ENCODE results near the gene OXTR.
A peak's percentile ranks its signal among the peaks of the same experiment; 100 is the strongest.

Gene OXTR

DNA sequence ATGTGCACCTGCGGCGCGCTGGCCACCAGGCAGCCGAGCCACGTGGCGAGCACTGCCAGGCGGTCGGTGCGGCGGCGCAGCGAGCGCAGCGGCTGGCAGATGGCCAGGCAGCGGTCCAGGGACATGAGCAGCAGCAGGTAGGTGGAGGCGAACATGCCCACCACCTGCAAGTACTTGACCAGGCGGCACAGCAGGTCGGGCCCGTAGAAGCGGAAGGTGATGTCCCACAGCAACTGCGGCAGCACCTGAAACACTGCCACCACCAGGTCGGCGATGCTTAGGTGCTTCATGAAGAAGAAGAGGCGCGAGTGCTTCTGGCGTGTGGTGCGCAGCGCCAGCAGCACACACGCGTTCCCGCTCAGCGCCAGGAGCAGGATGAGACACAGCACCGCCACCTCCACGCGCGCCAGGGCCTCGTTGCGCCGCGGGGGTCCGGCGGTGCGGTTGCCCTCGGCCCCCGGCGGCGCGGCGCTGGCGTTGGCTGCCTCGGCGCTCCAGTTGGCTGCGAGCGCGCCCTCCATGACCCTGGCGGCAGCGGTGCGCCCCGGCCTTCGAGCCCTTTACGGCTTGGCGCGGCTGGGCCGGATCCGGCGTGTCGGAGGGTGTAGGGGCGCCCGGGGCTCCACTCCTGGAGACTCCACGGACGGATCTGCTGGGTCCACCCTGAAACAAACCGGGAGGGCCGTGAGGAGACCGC lies 1.6 kb downstream of the OXTR start:
- H3K4me1 ChIP-seq (ENCODE audit: low read length): no peaks in the 10 kb centered on the region
- no peaks in the 10 kb centered on the region for H3K27me3 ChIP-seq (replicated peaks; ENCODE audit: insufficient read depth, low read length)
- no peak for TF ChIP-seq EZH2phosphoT487 (IDR thresholded peaks at IDR 0.05; ENCODE audit: low read length)
- TF ChIP-seq, protein P1, sequence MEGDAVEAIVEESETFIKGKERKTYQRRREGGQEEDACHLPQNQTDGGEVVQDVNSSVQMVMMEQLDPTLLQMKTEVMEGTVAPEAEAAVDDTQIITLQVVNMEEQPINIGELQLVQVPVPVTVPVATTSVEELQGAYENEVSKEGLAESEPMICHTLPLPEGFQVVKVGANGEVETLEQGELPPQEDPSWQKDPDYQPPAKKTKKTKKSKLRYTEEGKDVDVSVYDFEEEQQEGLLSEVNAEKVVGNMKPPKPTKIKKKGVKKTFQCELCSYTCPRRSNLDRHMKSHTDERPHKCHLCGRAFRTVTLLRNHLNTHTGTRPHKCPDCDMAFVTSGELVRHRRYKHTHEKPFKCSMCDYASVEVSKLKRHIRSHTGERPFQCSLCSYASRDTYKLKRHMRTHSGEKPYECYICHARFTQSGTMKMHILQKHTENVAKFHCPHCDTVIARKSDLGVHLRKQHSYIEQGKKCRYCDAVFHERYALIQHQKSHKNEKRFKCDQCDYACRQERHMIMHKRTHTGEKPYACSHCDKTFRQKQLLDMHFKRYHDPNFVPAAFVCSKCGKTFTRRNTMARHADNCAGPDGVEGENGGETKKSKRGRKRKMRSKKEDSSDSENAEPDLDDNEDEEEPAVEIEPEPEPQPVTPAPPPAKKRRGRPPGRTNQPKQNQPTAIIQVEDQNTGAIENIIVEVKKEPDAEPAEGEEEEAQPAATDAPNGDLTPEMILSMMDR (IDR thresholded peaks at IDR 0.05; ENCODE audit: low read length): peak; percentile 9; the same call in 1 of the 2 replicates
- no peak for TF ChIP-seq EZH2 (optimal IDR thresholded peaks at IDR 0.05; ENCODE audit: low read depth, low read length)
- H3K27ac ChIP-seq (ENCODE audit: low read length): no peak overlapping the region
- H3F3A ChIP-seq (ENCODE audit: insufficient read depth, low read length): no peaks in the 10 kb centered on the region
- no peaks in the 10 kb centered on the region for H3K9me2 ChIP-seq (replicated peaks; ENCODE audit: insufficient read depth, low read length)
- no peak overlapping the region for H2AFZ ChIP-seq (ENCODE audit: low read length)
- H3K9me3 ChIP-seq (replicated peaks; ENCODE audit: insufficient read depth, low read length): no peaks in the 10 kb centered on the region
- H3K36me3 ChIP-seq (replicated peaks; ENCODE audit: insufficient read depth, low read length): no peaks in the 10 kb centered on the region
- DNase-seq: no peak
- H4K20me1 ChIP-seq (ENCODE audit: insufficient read depth, low read length): no peaks in the 10 kb centered on the region
- H3K9ac ChIP-seq (ENCODE audit: low read length): no peak overlapping the region
- H3K4me3 ChIP-seq (ENCODE audit: low read length): no peak overlapping the region; the same call in 1 of the 2 replicates
- peak overlapping the region; percentile 90; the same call in 1 of the 2 replicates for H3K4me2 ChIP-seq (ENCODE audit: low read depth, low read length)
- H3K79me2 ChIP-seq (ENCODE audit: low read length): no peaks in the 10 kb centered on the region

DNA sequence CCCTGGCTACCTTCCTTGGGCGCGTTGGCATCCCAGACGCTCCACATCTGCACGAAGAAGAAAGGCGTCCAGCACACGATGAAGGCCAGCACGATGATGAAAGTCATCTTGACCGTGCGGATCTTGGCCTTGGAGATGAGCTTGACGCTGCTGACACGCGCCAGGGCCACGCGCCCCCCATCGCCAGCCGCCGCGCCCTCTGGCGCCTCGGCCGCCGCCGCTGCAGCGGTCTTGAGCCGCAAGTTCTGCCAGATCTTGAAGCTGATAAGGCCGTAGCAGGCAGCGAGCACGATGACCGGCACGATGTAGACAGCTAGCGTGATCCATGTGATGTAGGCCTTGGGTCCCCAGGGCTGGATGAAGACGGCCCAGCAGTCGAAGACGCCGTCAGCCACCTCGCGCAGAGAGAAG lies 2.2 kb downstream of the OXTR start:
- Histone ChIP-seq H3K27me3 (replicated peaks; ENCODE audit: insufficient read depth, low read length) (no peaks in the 10 kb centered on the region), H3F3A (ENCODE audit: insufficient read depth, low read length) (no peaks in the 10 kb centered on the region), H3K4me1 (ENCODE audit: low read length) (no peaks in the 10 kb centered on the region), H4K20me1 (ENCODE audit: insufficient read depth, low read length) (no peaks in the 10 kb centered on the region), H3K9me2 (replicated peaks; ENCODE audit: insufficient read depth, low read length) (no peaks in the 10 kb centered on the region), H3K9ac (ENCODE audit: low read length) (no peak overlapping the region), H3K9me3 (replicated peaks; ENCODE audit: insufficient read depth, low read length) (no peaks in the 10 kb centered on the region), H3K4me3 (ENCODE audit: low read length) (no peak overlapping the region), H3K4me2 (ENCODE audit: low read depth, low read length) (no peak overlapping the region), H3K36me3 (replicated peaks; ENCODE audit: insufficient read depth, low read length) (no peaks in the 10 kb centered on the region), H3K27ac (ENCODE audit: low read length) (no peak overlapping the region), H2AFZ (ENCODE audit: low read length) (no peak overlapping the region), H3K79me2 (ENCODE audit: low read length) (no peaks in the 10 kb centered on the region)
- no peak for TF ChIP-seq EZH2phosphoT487 (IDR thresholded peaks at IDR 0.05; ENCODE audit: low read length)
- TF ChIP-seq, protein P1 (IDR thresholded peaks at IDR 0.05; ENCODE audit: low read length): no peak
- no peak for TF ChIP-seq EZH2 (optimal IDR thresholded peaks at IDR 0.05; ENCODE audit: low read depth, low read length)
- no peak for DNase-seq

DNA sequence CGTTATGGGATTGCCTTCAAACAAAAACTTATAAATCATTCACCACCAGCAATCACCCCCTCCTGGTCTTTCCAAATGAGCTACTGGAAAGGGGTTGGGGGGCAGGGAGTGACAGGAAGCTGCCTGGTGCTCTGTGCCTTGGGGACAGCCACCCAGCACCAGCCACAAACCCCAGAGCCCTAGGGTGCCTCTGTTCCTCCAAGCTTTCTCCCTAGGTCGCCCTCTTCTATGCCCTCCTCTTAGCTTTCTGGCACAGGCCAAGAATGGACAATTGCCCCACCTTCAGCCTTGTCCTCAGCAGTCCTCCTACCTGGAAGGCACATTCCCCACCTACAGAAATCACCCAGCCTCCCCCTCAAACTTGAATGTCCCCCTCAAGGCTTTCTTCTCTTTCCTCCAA lies 3.3 kb downstream of the OXTR start:
- H3K4me2 ChIP-seq (ENCODE audit: low read depth, low read length): no peak overlapping the region
- H4K20me1 ChIP-seq (ENCODE audit: insufficient read depth, low read length): no peaks in the 10 kb centered on the region
- DNase-seq: no peak
- H3K27ac ChIP-seq (ENCODE audit: low read length): no peak overlapping the region
- TF ChIP-seq, protein P1 (IDR thresholded peaks at IDR 0.05; ENCODE audit: low read length): no peak
- no peak for TF ChIP-seq EZH2phosphoT487 (IDR thresholded peaks at IDR 0.05; ENCODE audit: low read length)
- no peak for TF ChIP-seq EZH2 (optimal IDR thresholded peaks at IDR 0.05; ENCODE audit: low read depth, low read length)
- H2AFZ ChIP-seq (ENCODE audit: low read length): no peak overlapping the region
- no peaks in the 10 kb centered on the region for H3K9me2 ChIP-seq (replicated peaks; ENCODE audit: insufficient read depth, low read length)
- H3K27me3 ChIP-seq (replicated peaks; ENCODE audit: insufficient read depth, low read length): no peaks in the 10 kb centered on the region
- H3K4me3 ChIP-seq (ENCODE audit: low read length): no peak overlapping the region
- H3K79me2 ChIP-seq (ENCODE audit: low read length): no peaks in the 10 kb centered on the region
- no peaks in the 10 kb centered on the region for H3F3A ChIP-seq (ENCODE audit: insufficient read depth, low read length)
- no peak overlapping the region for H3K9ac ChIP-seq (ENCODE audit: low read length)
- no peaks in the 10 kb centered on the region for H3K9me3 ChIP-seq (replicated peaks; ENCODE audit: insufficient read depth, low read length)
- no peaks in the 10 kb centered on the region for H3K4me1 ChIP-seq (ENCODE audit: low read length)
- no peaks in the 10 kb centered on the region for H3K36me3 ChIP-seq (replicated peaks; ENCODE audit: insufficient read depth, low read length)
